Measurements from ENCODE around the gene SPON1.

- no peak for TF ChIP-seq POLR2AphosphoS5 (IDR thresholded peaks at IDR 0.05)
- TF ChIP-seq EP300 (IDR thresholded peaks at IDR 0.05; ENCODE audit: low read depth) = no peak
- TF ChIP-seq, protein P1, sequence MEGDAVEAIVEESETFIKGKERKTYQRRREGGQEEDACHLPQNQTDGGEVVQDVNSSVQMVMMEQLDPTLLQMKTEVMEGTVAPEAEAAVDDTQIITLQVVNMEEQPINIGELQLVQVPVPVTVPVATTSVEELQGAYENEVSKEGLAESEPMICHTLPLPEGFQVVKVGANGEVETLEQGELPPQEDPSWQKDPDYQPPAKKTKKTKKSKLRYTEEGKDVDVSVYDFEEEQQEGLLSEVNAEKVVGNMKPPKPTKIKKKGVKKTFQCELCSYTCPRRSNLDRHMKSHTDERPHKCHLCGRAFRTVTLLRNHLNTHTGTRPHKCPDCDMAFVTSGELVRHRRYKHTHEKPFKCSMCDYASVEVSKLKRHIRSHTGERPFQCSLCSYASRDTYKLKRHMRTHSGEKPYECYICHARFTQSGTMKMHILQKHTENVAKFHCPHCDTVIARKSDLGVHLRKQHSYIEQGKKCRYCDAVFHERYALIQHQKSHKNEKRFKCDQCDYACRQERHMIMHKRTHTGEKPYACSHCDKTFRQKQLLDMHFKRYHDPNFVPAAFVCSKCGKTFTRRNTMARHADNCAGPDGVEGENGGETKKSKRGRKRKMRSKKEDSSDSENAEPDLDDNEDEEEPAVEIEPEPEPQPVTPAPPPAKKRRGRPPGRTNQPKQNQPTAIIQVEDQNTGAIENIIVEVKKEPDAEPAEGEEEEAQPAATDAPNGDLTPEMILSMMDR (IDR thresholded peaks at IDR 0.05) = no peak
Observed at GRCh38 chr11:14290422-14290821, 327.9 kb downstream of the SPON1 start.

All from transverse colon (tissue), 4 donors.